EH (cell line): ENCODE data around the gene OGFOD1.

Source experiments
- DNase-seq: peaks from one replicate; pipeline ENCODE4 v3.0.0-alpha.2; 2015; ENCODE audit warnings: low read depth

Gene OGFOD1

DNA sequence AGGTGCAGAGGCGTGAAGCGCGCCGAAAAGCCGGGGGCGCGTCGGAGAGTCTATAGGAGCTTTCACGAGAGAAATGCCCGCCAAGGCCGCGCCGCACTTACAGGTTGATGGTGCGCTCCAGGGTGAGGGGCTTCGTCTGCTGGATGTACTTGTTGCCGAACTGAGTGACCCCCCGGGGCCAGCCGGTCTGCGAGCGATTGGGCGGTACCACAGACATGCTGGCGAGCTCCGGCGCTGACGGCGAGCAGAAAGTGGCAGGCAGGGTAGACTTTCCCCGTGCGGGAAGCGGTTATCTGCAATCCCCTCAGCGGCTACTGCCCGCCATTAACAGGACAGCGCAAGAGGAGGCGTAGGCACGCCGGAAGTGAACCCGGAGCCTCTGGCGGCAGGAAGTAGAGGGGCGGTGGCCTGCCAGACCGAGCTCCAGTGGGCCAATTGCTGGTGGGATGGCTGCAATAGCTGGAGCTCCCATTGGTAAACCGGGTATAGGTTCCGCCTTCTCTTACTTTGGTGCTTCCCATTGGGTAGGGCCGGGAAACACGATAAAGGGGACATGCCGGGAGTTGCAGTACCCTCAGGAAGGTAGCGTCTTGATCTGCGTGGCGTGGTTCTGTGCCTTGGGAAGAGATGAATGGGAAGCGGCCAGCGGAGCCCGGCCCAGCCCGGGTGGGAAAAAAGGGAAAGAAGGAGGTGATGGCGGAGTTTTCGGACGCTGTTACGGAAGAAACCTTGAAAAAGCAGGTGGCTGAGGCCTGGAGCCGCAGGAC, at the start of gene OGFOD1, which contains the start of gene NUDT21:
Gene OGFOD1, plus strand, starts transcription at position 569 of the 767 bp plus-strand sequence. Its CDS starts 59 bp downstream, at position 628.
Gene NUDT21, minus strand, starts transcription at position 347 of the 767 bp plus-strand sequence. Its CDS starts 130 bp downstream, at position 217.
- peak; percentile 99 for DNase-seq

- DNase-seq = no peak
Observed at GRCh38 chr16:56405977-56406672, 45.2 kb upstream of the OGFOD1 start.

DNA sequence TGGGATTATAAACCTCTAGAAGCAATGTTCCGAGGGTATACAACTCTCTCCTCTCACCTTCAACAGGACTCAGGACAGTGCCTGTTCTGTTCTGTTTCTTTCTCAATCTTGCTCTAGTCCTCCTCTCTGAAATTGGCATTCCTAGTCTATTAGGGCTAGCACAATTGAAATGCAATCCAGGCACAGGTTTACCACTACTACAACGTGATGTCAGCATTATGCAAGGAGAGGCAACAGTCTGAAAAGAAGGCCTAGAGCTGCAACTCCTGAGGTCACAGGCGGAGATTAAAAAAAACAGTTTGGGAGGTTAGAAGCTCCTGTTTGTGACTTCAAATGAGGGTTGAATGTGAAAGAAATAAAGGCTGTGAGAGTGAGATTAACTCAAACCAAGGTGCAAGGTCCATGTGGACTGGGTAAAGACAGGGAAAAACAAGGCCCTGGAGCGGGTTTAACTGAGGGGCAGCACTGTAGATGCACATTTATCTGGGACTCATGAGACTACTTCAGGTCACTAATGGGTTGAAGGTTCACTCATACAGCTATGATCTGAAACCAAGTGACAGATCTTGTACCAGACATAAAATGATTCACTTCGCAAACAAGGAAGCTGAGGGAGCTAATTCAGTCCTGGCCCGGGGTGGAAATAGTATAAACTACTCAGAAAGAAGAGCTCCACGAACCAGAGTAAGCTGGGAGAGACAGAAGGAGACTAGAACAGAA, 42.8 kb upstream of the OGFOD1 start:
- DNase-seq = no peak

GRCh38 chr16:56409195-56409594, 42.2 kb upstream of the OGFOD1 start:
- DNase-seq = peak; percentile 44

- DNase-seq = no peak
Observed at GRCh38 chr16:56411123-56411522, 40.2 kb upstream of the OGFOD1 start.

DNA sequence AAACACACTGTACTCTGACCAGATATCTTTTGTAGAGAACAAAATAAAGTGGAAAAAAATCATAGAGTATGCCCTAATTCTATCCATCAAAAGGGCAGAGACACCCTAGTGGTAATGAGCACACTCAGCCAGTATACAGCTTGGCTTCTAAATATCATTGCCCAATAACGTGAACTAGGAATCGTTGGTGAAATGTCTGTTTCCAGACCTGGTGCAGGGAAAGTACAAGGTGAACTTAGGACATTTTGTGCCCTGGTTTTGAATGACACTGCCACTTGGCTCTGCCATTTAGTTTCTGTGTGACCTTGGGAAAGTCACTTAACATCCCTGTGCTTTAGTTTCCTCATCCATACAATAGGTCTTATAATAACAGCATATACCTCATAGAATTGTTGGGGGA, 39.7 kb upstream of the OGFOD1 start:
- no peak for DNase-seq

DNA sequence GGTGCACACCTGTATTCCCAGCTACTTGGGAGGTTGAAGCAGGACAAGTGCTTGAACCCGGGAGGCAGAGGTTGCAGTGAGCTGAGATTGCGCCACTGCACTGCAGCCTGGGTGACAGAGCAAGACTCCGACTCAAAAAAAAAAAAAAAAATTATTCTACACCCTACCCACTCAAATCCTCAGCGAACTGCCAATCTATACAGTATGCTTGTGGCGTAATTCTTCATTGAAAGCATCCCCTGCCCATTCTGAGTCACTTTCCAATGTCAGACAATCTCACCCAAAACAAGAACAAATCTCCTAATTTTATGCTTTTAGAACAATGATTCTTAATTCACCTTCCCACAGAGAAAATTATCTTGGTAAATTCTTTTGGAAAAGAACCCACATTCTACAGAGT, 38.0 kb upstream of the OGFOD1 start:
- no peak for DNase-seq

DNA sequence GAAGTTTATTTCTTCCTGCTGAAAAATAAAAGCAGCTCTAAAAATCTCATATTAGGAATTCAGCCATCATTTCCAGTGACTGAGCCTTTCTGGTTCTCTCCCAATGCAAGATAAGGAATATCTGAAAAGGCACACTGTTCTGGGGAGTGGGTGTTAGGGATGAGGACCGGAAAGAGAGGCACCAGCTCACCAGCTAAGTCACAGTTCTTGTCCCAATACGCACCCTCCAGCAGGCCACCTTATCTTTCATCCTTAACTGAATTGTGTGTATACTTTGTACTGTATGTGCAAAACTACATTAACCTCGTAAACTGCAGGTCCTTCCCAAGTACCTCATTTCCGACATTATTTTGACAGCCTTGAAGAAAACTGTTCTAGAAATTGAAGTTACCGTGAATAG, 37.0 kb upstream of the OGFOD1 start:
- no peak for DNase-seq

GRCh38 chr16:56415875-56416274, 35.5 kb upstream of the OGFOD1 start:
- DNase-seq = no peak

GRCh38 chr16:56417138-56417537, 34.2 kb upstream of the OGFOD1 start:
- no peak for DNase-seq

DNA sequence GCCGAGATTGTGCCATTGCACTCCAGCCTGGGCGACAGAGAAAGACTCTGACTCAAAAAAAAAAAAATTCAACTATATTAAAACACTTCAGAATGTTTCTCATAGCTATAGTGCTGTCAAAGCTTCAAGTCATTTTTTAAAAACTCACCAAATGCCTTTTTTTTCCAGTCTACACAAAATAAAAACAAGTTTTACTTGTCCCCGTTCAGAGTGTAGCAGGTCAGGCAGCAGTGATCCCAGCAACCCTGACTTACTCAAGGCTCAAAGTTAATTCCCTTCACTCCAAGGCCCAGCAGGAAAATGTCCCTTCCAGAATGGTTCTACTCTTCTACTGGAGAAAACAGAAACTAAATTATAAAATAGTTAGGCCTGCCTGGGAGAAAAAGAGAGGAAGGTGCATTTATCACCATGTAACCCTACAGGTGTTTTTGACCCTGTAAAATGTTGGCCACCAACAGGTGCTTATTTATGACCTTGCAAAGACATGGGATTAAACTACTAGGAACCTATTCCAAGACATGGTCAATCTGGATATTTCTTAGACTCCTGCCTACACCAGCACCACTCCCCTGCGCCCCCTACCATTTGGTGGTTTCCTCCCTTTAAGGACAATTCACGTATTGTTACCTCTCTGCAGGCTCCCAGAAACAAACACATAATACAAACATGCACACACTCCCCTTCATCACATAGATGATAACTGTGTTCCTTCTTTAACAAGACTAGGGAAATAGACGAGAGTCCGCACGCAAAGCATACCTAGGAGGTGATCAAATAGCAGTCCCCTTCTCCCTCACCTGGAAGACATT, 31.4 kb upstream of the OGFOD1 start:
- no peak for DNase-seq

DNA sequence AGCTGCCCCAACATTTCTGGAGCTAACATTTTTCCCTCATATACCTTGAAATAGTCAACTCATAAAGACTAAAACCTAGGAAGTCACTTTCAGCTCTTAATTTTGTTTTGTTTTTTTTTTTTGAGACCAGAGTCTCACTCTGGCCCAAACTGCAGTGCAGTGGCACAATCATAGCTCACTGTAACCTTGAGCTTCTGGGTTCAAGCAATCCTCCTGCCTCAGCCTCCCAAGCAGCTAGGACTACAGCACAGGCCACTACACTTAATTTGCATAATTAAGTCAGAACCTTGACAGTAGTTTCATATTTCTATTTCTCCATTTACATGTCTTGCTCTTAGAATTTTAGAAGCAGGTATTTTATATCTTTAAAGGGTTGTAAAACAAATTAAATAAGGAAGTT, 30.7 kb upstream of the OGFOD1 start:
- DNase-seq = no peak

DNA sequence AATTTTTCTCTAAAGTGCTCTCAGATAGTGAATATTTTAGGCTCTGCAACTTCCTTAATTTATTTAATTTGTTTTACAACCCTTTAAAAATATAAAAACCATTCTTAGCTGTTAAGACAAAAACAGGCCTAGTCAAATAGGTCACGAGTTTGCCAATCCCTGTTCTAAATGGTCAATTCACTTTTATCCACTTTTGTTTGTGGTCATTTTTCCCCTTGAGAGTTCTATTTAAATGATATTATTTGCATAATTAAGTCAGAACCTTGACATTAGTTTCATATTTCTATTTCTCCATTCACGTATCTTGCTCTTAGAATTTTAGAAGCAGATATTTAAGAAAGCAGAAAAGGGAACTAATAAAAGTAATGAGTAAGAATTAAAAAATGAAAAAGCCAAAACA, 30.0 kb upstream of the OGFOD1 start:
- no peak for DNase-seq

- DNase-seq = no peak
Observed at GRCh38 chr16:56421976-56422669, 29.2 kb upstream of the OGFOD1 start.

GRCh38 chr16:56422896-56423441, 28.4 kb upstream of the OGFOD1 start:
- DNase-seq = no peak

- DNase-seq = peak; percentile 12
Observed at GRCh38 chr16:56423584-56424403, 27.6 kb upstream of the OGFOD1 start.

GRCh38 chr16:56424404-56424764, 27.0 kb upstream of the OGFOD1 start:
- DNase-seq = peak; percentile 23

DNA sequence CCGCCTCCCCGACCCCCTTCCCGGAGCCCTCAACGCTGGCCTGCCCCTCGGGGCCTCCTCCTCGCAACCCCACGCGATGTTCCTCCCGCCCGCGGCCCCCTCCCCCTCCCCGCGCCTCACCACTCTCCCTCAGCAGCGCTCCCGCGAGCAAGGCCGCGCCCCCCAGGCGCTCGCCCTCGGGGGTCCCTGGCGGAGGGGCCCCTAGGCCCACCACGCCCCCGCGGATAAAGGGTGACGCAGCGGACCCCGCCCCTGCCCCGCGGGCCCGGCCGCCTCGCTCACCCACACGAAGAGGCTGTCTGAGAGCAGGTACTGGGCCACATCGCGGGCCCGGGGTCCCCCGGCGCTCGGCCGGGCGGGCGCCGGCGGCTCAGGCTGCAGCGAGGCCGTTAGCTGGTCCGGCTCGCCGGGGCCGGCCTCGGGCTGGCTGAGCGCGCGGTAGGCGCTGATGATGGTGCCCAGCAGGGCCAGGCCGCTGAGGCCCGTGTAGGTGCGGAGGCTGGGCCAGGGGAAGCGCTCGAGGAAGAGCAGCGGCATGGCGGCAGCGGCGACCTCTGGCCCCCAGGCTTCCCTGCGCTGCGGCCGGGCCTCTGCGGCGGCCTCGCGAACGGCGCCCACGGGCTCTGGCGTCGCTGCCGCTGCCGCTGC, 26.4 kb upstream of the OGFOD1 start:
- peak; percentile 30 for DNase-seq

- DNase-seq = peak; percentile 86
Observed at GRCh38 chr16:56425439-56425832, 25.9 kb upstream of the OGFOD1 start, which contains the start of gene AMFR. AMFR (minus strand) TSS chr16:56425545; CDS start chr16:56425327, 218 bp downstream.

DNA sequence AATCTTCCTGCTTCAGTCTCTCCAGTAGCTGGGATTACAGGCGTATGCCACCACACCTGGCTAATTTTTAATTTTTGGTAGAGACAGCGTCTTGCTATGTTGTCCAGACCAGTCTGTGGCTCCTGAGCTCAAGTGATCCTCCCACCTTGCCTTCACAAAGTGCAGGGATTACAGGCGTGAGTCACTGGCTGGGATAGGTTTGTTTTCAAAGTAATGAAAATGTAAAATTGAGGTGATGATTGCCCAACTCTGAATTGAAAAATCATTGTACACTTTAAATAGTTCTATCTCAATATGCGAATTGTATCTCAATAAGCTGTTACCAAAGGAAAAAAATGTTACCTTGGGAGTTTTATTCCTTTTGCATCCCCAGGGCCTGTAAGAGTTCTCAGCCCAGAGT, 24.8 kb upstream of the OGFOD1 start:
- DNase-seq = no peak
